Fibroblast of skin of back (primary cell): Measurements from ENCODE around the gene SIGLEC7. TPM values are rescaled to one million over a fixed set of nuclear protein-coding genes. Genes with fewer than 3 reads are reported as not detected.

Experiments
- DNase-seq: peaks from one replicate; pipeline ENCODE4 v3.0.0-alpha.2; 2013
- polyA plus RNA-seq, 2 experiments: library from polyadenylated mRNA; unstranded; fragments of 120-200 nt; gene quantifications; one replicate each; pipeline ENCODE4 v1.2.1, GENCODE V29; 2013; ENCODE audit not compliant: insufficient read length in 2 of 2

SIGLEC7 gene
- polyA plus RNA-seq (2013, experiment 1 of 2; ENCODE audit: insufficient read length): not detected
- not detected for polyA plus RNA-seq (2013, experiment 2 of 2; ENCODE audit: insufficient read length)

GRCh38 chr19:51142119-51142518 lies at the start of gene SIGLEC7:
Gene SIGLEC7 (plus strand): TSS chr19:51142301. CDS start chr19:51142370, 69 bp downstream.
- no peak for DNase-seq

GRCh38 chr19:51093101-51093500 lies 49.0 kb upstream of the SIGLEC7 start:
- no peak for DNase-seq

GRCh38 chr19:51093510-51094345 lies 48.4 kb upstream of the SIGLEC7 start:
- DNase-seq: no peak

DNA sequence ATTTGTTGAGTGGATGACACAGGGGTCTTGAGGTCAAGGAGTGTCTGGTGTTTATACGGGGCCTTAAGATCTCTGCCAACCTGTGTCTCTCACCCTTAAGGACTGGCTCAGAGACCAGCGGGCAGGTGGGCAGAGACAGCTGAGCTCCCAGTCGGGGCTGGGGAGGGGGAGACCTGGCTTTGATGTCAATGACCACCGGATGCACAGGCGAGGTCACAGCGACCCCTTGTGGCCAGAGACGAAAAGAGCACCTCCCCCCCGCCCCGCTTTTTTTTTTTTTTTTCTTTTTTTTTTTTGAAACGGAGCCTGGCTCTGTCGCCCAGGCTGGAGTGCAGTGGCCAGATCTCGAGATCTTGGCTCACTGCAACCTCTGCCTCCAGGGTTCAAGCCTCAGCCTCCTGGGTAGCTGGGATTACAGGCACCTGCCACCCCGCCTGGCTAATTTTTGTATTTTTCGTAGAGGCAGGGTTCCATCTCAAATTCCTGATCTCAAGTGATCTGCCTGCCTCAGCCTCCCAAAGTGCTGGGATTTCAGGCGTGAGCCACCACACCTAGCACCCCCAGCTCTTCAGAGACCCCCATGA lies 47.3 kb upstream of the SIGLEC7 start:
- DNase-seq: peak; percentile 11

DNA sequence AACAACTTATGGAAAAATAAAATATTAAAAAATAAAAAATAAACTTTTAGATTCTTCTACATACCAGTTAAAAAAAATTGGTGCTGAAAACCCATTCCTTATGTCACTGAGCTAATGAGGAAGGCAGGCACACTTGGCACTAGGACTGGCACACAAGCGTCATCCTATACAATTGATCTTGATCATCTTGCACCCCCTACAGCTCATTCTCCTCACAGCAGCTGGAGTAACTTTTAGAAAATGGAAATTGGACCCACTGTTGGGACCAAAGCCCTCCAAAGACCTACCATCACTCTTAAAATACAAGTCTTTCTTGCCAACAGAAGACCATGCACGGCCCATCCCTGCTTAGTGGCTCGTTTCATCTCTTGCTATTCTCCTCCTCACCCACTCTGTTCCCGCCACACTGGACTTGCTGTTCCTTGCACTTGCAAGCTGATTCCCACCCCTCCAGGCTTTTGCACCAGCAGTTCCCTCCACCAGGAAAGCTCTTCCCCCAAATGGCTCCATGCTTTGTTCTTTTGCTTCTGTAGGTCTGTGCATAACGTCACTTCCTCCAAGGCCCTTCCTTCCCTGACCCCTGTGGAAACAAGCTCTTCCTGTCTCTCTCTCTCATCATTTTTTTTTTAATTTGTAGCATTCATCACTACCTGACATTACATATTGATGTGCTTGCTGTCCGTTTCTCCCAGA lies 45.5 kb upstream of the SIGLEC7 start:
- DNase-seq: no peak

- DNase-seq: peak; percentile 56
Observed at GRCh38 chr19:51097166-51097738, 44.8 kb upstream of the SIGLEC7 start.

- DNase-seq: no peak
Observed at GRCh38 chr19:51097796-51098195, 44.3 kb upstream of the SIGLEC7 start.

- DNase-seq: peak; percentile 9
Observed at GRCh38 chr19:51098365-51099046, 43.6 kb upstream of the SIGLEC7 start.

DNA sequence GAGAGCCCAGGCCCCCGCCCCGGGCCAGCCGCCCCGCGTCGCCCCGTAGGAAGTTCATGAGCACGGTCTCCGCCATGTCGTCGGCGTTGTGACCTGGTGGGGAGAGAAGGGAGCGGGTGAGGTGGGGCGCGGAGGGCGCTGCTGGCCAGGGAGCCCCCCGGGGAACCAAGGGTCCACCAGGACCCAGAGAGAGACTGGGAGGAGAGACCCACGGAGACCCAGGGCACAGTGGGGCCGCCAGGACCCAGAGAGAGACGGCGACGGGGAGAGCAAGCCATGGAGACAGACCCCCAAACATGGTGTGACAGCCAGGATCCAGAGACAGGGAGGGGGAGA lies 43.1 kb upstream of the SIGLEC7 start:
- no peak for DNase-seq

- DNase-seq: no peak
Observed at GRCh38 chr19:51100601-51101000, 41.5 kb upstream of the SIGLEC7 start.

GRCh38 chr19:51101171-51101865 lies 40.8 kb upstream of the SIGLEC7 start:
- DNase-seq: no peak

DNA sequence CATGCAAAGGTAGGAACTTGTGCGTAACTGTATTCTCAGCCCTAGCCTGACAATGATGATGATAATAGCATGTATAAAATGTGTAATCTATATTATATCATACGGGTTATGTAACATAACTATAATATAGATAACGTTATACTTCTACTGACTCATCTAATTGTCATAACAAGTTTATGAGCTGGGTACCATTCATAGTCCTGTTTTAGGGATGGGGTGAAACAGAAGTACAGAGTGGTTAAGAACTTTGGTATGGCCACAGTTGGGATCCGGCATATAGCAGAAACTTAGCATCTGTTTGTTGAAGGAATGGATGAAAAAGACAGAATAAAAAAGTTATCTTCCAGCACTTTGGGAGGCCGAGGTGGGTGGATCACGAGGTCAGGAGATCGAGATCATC lies 39.1 kb upstream of the SIGLEC7 start:
- DNase-seq: no peak

DNA sequence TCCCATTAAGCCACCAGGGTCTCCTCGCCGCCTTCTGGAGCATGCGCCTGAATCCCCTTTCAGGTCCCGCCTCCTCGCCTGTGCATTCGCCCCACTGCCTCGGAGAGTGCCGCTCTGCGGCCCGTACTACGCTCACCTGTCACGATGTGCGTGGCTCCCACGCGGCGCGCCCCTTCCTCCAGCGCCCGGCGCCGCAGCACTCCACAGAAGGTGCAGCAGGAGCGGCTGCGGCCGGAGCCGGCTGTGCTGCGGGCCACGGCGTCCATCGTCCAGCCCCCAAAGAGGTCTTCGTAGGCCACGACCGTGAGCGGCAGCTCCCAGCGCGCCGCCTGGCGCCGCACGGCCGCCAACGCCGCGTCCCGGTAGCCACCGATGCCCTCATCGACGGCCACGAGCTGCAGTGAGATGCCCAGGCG lies 38.2 kb upstream of the SIGLEC7 start:
- DNase-seq: no peak

DNA sequence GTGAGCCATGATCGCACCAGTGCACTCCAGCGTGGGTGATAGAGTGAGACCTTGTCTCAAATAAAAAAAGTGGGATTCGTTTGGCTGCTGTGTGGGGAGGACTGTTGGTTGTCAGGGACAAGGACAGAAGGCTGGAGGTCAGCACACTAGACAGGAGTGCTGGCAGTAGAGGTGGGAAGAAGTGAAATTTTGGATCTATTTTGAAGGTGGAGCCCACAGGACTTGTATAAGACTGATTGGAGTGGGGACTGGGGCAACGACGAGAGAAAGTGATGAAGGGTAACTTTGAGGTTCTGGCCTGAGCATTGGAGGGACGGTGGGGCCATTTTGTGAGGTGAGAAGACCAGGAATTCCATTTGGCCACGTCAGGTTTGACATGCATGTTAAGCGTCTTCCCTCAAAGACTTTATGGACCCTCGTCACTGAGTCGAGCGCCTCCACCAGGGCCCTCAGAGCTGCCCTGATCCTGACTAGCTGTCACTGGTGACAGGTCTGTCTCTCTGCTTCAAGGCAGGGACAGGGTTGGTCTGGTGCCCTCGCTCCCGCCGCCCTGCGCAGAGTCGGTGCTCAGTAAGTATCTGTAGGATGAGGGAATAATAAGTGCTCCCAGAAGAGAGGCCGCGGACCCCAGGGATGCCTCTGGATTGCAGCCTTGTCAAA lies 34.6 kb upstream of the SIGLEC7 start:
- DNase-seq: peak; percentile 38

- peak; percentile 99 for DNase-seq
Observed at GRCh38 chr19:51108066-51108804, 33.9 kb upstream of the SIGLEC7 start, which contains the start of gene CTU1. Gene CTU1 (minus strand): TSS chr19:51108409. CDS start chr19:51104569, 3,840 bp downstream.

- no peak for DNase-seq
Observed at GRCh38 chr19:51108805-51109146, 33.3 kb upstream of the SIGLEC7 start.

GRCh38 chr19:51110666-51110971 lies 31.5 kb upstream of the SIGLEC7 start:
- no peak for DNase-seq

DNA sequence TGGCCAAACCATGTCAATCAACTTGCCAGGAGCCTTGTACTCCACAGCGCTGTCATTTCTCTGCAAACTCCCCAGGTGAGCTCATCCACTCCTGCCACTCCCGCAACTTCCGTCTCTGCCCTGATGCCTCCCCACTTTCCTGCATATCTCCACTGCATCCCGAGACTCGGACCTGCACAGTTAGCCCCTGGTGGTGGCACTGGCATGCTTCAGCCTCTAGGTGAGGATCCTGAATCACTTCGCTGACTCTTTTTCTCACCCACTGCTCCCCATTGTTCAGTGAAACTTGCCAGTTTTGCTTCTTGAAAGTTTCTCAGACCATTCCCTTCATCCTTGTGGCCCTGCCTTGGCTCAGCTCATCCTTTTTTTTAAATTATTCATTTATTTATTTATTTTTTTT lies 30.5 kb upstream of the SIGLEC7 start:
- no peak for DNase-seq

DNA sequence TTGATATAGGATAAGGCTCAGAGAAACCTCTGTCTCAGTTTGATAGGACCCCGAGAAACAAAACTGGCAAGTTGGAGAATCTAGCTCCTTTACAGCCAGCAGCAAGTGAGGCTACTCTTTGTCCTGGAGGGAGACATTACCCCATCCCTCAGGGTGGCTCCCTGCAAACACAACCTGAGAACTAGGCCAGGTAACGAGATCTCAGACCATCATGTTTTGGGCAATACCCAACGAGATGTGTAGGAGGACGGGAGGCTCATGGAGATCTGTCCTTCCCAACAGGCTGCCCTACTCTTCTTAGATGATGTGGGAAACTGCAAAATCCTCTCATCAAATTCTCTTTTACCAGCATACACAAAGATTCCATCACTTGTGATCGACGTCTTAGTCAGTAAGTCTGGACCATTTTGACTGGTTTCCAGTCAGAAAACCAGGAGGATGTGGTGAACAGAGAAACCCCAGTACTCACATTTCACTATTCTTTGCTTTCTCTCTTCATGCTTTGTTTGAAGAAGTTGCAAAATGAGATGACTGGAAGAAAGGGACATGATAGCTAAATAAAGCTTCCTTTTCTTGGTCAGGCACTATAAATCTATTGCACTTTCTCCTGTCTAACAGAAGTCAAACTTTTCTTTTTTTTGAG lies 27.9 kb upstream of the SIGLEC7 start:
- DNase-seq: no peak

DNA sequence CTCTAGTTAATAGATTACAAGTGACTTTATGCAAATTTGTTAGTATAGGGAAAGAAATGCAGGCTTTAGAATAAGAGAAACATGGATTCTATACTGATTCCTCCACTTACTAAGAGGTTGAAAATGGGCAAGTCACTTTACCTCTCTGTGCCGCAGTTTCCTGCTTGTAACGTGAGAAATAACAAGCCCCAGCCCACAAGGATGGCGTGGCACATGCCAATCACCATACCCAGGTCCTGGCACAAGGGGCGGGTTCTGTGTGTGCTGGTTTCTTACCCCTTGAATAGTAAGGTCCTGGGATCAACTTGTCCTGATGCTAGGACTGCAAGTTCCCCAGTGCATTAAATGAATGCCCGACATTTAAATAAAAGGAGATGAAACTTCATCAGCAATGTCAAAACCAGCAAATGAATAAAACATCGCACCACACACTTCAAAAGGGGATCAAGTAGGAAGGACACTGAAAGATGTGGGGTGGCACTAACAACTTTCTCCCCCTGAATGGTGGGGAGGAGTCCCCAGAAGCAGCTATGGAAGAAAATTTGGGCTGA lies 25.3 kb upstream of the SIGLEC7 start:
- DNase-seq: no peak
